ENCODE data around the gene SARDH. TPM values are rescaled to one million over a fixed set of nuclear protein-coding genes. Genes with fewer than 3 reads are reported as not detected.

The SARDH gene
- total RNA-seq, 1 donor, result 4.7 TPM

GRCh38 chr9:133701981-133702797 is 36.0 kb downstream of the SARDH start:
- Histone ChIP-seq H3K4me1 (ENCODE audit: insufficient read depth, low read length) (peaks cover 26% of the 10 kb centered on the region), H3K9me3 (ENCODE audit: low read depth, low read length) (no peaks in the 10 kb centered on the region), H3K27me3 (ENCODE audit: insufficient read depth, low read length) (no peaks in the 10 kb centered on the region), H3K4me3 (ENCODE audit: low read length) (no peak overlapping the region)

DNA sequence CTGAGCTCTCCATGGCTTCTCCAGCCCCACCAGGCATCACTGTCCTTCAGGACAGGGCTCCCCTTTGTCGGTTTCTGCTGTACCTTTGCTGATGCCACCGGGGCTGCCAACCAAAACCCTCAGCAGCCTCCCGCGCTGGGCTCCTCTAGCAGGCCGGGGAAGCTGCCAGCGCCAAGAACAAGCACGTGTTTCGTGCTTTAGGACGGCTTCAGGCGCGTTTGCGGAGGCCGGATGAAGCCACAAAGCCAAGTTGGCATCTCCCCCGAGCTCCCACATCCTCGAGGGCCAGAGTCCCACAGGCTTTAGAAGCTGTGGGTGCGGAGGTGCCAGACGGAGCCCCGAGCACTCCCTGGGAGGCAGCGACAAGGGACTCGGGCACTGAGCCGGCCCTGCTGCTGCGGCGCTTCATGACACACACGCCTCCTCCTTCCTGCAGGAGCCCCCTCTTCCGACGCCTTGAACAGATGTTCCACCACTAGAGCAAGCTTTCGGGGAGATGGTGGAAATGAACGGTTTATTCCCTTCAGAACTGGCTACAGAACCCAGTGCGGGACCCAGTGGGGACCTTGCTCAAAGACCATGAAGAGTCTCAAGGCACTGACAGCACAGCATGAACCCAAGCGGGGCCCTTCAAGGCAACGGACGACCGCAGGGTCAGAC is 36.7 kb downstream of the SARDH start:
- Histone ChIP-seq H3K4me3 (ENCODE audit: low read length) (no peak overlapping the region), H3K9me3 (ENCODE audit: low read depth, low read length) (no peaks in the 10 kb centered on the region), H3K4me1 (ENCODE audit: insufficient read depth, low read length) (peaks cover 26% of the 10 kb centered on the region), H3K27me3 (ENCODE audit: insufficient read depth, low read length) (no peaks in the 10 kb centered on the region)

- peaks cover 26% of the 10 kb centered on the region for H3K4me1 ChIP-seq (ENCODE audit: insufficient read depth, low read length)
- no peaks in the 10 kb centered on the region for H3K27me3 ChIP-seq (ENCODE audit: insufficient read depth, low read length)
- no peaks in the 10 kb centered on the region for H3K9me3 ChIP-seq (ENCODE audit: low read depth, low read length)
- no peak overlapping the region for H3K4me3 ChIP-seq (ENCODE audit: low read length)
Observed at GRCh38 chr9:133700819-133701320, 37.3 kb downstream of the SARDH start.

DNA sequence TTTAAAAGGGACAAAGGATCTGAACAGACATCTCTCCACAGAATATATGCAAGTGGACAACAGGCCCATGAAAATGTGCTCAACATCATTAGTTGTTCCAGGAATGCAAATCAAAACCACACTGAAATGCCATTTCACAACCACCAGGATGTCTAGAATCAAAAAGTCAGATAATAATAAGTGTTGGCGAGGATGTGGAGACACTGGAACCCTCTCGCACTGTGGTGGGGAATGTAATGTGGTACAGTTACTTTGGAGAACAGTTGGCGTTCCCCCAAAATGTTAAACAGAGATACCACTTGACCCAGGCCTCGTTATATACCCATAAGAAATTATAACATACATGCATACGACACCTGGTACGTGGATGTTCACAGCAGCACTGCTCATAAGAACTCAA is 38.6 kb downstream of the SARDH start:
- H3K4me1 ChIP-seq (ENCODE audit: insufficient read depth, low read length), result peaks cover 26% of the 10 kb centered on the region

DNA sequence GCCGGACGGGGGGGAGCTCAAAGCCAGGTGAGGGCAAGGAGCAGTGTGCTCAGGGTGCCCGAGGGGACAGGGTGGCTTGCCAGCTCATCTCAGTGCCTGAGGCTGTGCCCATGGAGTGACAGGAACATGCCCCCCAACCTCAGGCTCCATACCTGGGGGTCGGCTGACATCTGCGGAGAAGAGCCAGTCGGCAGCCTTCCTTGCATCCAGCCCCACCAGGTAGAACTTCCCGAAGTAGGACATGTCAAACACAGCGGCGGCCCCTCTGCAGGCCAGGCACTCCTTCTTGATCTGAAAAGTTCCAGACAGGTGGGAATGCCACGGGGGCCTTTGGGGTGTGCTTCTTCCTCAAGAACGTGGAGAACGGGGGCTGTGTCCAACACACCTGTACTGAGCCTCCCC is 42.1 kb downstream of the SARDH start:
- no peaks in the 10 kb centered on the region for H3K9me3 ChIP-seq (ENCODE audit: low read depth, low read length)
- peaks cover 4% of the 10 kb centered on the region for H3K4me1 ChIP-seq (ENCODE audit: insufficient read depth, low read length)
- H3K4me3 ChIP-seq (ENCODE audit: low read length), result no peak overlapping the region
- H3K27me3 ChIP-seq (ENCODE audit: insufficient read depth, low read length), result no peaks in the 10 kb centered on the region

More for the DNA sequence above, 38.6 kb downstream of the SARDH start:
- no peak overlapping the region for H3K4me3 ChIP-seq (ENCODE audit: low read length)
- H3K9me3 ChIP-seq (ENCODE audit: low read depth, low read length), result no peaks in the 10 kb centered on the region
- no peaks in the 10 kb centered on the region for H3K27me3 ChIP-seq (ENCODE audit: insufficient read depth, low read length)

GRCh38 chr9:133694686-133695085 is 43.5 kb downstream of the SARDH start:
- H3K4me1 ChIP-seq (ENCODE audit: insufficient read depth, low read length), result no peaks in the 10 kb centered on the region
- no peaks in the 10 kb centered on the region for H3K9me3 ChIP-seq (ENCODE audit: low read depth, low read length)
- no peaks in the 10 kb centered on the region for H3K27me3 ChIP-seq (ENCODE audit: insufficient read depth, low read length)
- H3K4me3 ChIP-seq (ENCODE audit: low read length), result no peak overlapping the region

GRCh38 chr9:133693703-133694529 is 44.2 kb downstream of the SARDH start:
- H3K4me1 ChIP-seq (ENCODE audit: insufficient read depth, low read length), result no peaks in the 10 kb centered on the region
- H3K27me3 ChIP-seq (ENCODE audit: insufficient read depth, low read length), result no peaks in the 10 kb centered on the region
- no peaks in the 10 kb centered on the region for H3K9me3 ChIP-seq (ENCODE audit: low read depth, low read length)
- H3K4me3 ChIP-seq (ENCODE audit: low read length), result no peak overlapping the region

GRCh38 chr9:133693116-133693515 is 45.0 kb downstream of the SARDH start:
- Histone ChIP-seq H3K4me1 (ENCODE audit: insufficient read depth, low read length) (no peaks in the 10 kb centered on the region), H3K9me3 (ENCODE audit: low read depth, low read length) (no peaks in the 10 kb centered on the region), H3K27me3 (ENCODE audit: insufficient read depth, low read length) (no peaks in the 10 kb centered on the region), H3K4me3 (ENCODE audit: low read length) (no peak overlapping the region)

- no peaks in the 10 kb centered on the region for H3K9me3 ChIP-seq (ENCODE audit: low read depth, low read length)
- H3K4me3 ChIP-seq (ENCODE audit: low read length), result no peak overlapping the region
- H3K27me3 ChIP-seq (ENCODE audit: insufficient read depth, low read length), result no peaks in the 10 kb centered on the region
- no peaks in the 10 kb centered on the region for H3K4me1 ChIP-seq (ENCODE audit: insufficient read depth, low read length)
Observed at GRCh38 chr9:133692364-133692985, 45.7 kb downstream of the SARDH start.

DNA sequence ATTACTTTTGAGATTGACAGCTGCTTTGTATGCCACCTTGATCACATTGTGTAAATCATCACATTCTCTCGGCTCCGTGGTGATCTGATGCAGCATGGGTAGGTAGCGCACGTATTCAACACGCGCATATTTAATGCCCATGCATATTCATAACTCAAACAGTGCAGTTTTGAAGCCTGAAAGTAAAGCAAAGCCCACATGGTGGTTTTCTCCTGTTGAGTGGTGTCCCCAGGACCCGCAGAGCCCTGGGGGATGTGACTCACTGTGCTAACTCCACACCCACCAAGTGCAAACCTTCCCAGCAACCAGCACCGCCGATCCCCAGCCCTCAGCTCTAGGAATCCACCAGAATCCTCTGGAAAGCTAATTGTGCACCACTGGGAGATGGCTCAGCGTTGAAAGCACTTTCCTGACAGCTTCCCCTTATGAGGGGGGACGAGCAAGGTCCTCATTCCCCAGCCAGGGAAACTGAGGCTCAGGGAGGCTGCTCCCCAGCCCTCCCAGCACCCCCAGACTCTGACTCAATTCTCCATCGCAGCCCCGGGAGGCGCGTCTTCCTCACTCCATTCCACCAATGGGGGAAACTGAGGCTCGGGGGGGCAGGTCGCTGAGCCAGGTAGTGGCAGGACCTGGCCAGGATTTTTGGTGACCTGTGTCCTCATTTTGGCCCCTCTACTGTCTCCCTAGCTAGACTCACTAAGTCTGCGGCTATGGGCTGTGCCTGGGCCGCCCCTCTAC is 46.4 kb downstream of the SARDH start:
- H3K9me3 ChIP-seq (ENCODE audit: low read depth, low read length), result no peaks in the 10 kb centered on the region
- H3K4me3 ChIP-seq (ENCODE audit: low read length), result no peak overlapping the region
- H3K4me1 ChIP-seq (ENCODE audit: insufficient read depth, low read length), result no peaks in the 10 kb centered on the region
- no peaks in the 10 kb centered on the region for H3K27me3 ChIP-seq (ENCODE audit: insufficient read depth, low read length)

DNA sequence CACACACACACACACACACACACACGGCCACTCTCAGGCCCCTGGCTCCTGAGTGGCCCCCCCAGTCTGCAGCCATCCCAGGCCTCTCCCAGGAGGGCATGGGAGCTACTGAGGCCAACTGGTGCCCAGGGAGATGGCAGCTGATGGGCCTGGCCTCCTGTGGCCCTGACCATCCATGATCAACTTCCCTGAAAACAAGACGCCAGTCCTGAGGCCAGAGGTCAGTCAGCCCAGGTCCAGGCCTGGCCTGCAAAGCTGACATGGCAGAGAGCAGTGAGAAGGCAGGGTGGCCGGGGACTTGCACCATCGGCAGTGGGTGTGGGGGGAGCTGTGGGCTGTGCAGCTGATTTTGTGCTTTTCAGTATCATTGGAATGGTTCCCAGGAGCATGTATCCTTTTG is 47.0 kb downstream of the SARDH start:
- no peaks in the 10 kb centered on the region for H3K9me3 ChIP-seq (ENCODE audit: low read depth, low read length)

DNA sequence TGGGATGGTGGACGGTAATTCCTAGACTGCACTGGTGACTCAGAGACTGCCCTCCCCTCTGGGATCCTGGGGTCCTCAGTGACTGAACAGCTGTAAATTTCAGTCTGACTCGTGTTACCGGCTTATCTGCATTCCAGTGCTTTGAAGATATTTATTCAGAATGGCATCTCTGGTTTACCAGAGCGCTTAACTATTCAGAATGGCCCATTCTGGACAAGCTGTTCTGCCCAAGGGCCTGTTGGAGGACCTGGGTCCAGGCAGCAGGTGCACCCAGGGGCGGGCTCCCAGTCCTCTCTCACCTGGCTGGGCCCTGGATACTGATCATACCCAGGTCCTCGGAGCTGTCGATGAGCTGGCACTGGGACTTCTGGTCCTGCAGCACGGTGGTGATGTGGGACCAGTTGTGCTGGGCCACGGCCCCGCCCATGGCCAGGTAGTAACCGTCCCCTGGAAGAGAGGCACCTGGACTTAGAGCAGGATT is 48.0 kb downstream of the SARDH start:
- no peaks in the 10 kb centered on the region for H3K4me1 ChIP-seq (ENCODE audit: insufficient read depth, low read length)
- no peaks in the 10 kb centered on the region for H3K9me3 ChIP-seq (ENCODE audit: low read depth, low read length)
- H3K4me3 ChIP-seq (ENCODE audit: low read length), result no peak overlapping the region
- H3K27me3 ChIP-seq (ENCODE audit: insufficient read depth, low read length), result no peaks in the 10 kb centered on the region

More for the DNA sequence above, 47.0 kb downstream of the SARDH start:
- no peak overlapping the region for H3K4me3 ChIP-seq (ENCODE audit: low read length)
- no peaks in the 10 kb centered on the region for H3K4me1 ChIP-seq (ENCODE audit: insufficient read depth, low read length)
- H3K27me3 ChIP-seq (ENCODE audit: insufficient read depth, low read length), result no peaks in the 10 kb centered on the region

DNA sequence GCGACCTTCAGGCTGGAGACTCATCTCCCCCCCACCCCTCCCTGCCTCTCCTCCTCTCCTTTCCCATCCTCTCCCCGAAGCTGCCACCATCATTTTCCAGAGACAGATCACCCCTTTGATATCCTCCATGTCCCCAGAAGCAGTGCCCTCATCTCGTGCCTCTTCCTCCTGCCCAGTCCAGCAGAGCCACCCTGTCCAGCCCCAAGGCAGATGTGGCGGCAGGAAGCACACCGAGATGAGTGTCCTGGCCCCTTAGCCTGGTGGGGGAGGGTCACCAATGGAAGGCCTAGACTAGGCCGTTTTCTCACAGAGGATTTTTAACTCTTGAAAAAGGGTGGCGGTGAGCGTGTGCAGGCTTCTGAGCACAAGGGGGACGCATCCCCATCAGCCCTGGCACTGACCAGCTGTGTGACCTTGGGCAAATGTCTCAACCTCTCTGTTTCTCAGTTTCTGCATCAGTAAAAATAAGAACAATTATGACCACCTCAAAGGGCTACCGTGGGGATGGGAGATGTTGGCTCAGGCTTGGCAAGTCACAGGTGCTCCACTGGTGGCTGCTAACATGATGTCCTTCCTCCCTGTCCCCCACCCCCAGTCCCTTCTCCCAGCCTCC is 48.9 kb downstream of the SARDH start:
- no peak overlapping the region for H3K4me3 ChIP-seq (ENCODE audit: low read length)
- H3K27me3 ChIP-seq (ENCODE audit: insufficient read depth, low read length), result no peaks in the 10 kb centered on the region

More for the DNA sequence above, 48.9 kb downstream of the SARDH start:
- no peaks in the 10 kb centered on the region for H3K9me3 ChIP-seq (ENCODE audit: low read depth, low read length)
- H3K4me1 ChIP-seq (ENCODE audit: insufficient read depth, low read length), result peaks cover 2% of the 10 kb centered on the region
